ACC112 (cell line): ENCODE measurements around the gene MEIS1.
A peak's percentile ranks its signal among the peaks of the same experiment; 100 is the strongest.

Experiments used
- H2AFZ ChIP-seq: fragments of 200-600 bp; sonication (generic); one replicate; pipeline ENCODE4 v1.6.0; 2017; ENCODE audit warnings: antibody characterized with exemption, low read length; ENCODE audit not compliant: unreplicated experiment
- H3K27ac ChIP-seq: fragments of 200-600 bp; sonication (generic); 2 replicates; pipeline ENCODE4 v1.5.1; 2014; ENCODE audit warnings: low read depth, mild to moderate bottlenecking, antibody characterized with exemption, low read length, moderate library complexity
- H3K27me3 ChIP-seq: fragments of 200-600 bp; sonication (generic); 2 replicates; pipeline ENCODE4 v1.6.1; 2014; ENCODE audit warnings: mild to moderate bottlenecking, antibody characterized with exemption, low read length, moderate library complexity, mixed read lengths; ENCODE audit not compliant: insufficient read depth
- H3K36me3 ChIP-seq: fragments of 200-600 bp; sonication (generic); 2 replicates; pipeline ENCODE4 v1.6.1; 2016; ENCODE audit warnings: mild to moderate bottlenecking, antibody characterized with exemption, low read length, moderate library complexity, mixed read lengths; ENCODE audit not compliant: insufficient read depth
- H3K4me1 ChIP-seq: fragments of 200-600 bp; sonication (generic); one replicate; pipeline ENCODE4 v1.6.1; 2016; ENCODE audit warnings: low read length, mixed read lengths; ENCODE audit not compliant: insufficient read depth, unreplicated experiment, control insufficient read depth
- H3K4me3 ChIP-seq: fragments of 200-600 bp; sonication (generic); 2 replicates; pipeline ENCODE4 v1.5.1; 2014; ENCODE audit warnings: mild to moderate bottlenecking, low read depth, low read length
- H3K79me2 ChIP-seq: fragments of 200-600 bp; sonication (generic); one replicate; pipeline ENCODE4 v1.6.0; 2016; ENCODE audit warnings: low read length; ENCODE audit not compliant: control insufficient read depth, unreplicated experiment, insufficient read depth

Gene MEIS1

GRCh38 chr2:66543257-66543767 is 108.4 kb downstream of the MEIS1 start:
- Histone ChIP-seq H3K27ac (no peak overlapping the region), H2AFZ (no peak overlapping the region), H3K36me3 (no peaks in the 10 kb centered on the region), H3K79me2 (no peaks in the 10 kb centered on the region), H3K4me1 (no peaks in the 10 kb centered on the region), H3K27me3 (no peaks in the 10 kb centered on the region), H3K4me3 (no peak overlapping the region)

- no peaks in the 10 kb centered on the region for H3K79me2 ChIP-seq
- H2AFZ ChIP-seq = no peak overlapping the region
- no peaks in the 10 kb centered on the region for H3K27me3 ChIP-seq
- H3K4me3 ChIP-seq = no peak overlapping the region
- H3K27ac ChIP-seq = no peak overlapping the region
- H3K4me1 ChIP-seq = no peaks in the 10 kb centered on the region
- no peaks in the 10 kb centered on the region for H3K36me3 ChIP-seq
Measured at GRCh38 chr2:66544258-66544657, 109.3 kb downstream of the MEIS1 start.

- H3K27ac ChIP-seq = no peak overlapping the region
- H2AFZ ChIP-seq = no peak overlapping the region
- H3K4me1 ChIP-seq = no peaks in the 10 kb centered on the region
- H3K36me3 ChIP-seq = no peaks in the 10 kb centered on the region
- H3K79me2 ChIP-seq = no peaks in the 10 kb centered on the region
- no peak overlapping the region for H3K4me3 ChIP-seq
- H3K27me3 ChIP-seq = no peaks in the 10 kb centered on the region
Measured at GRCh38 chr2:66545258-66545657, 110.3 kb downstream of the MEIS1 start.

GRCh38 chr2:66547118-66547517 is 112.2 kb downstream of the MEIS1 start:
- Histone ChIP-seq H3K27ac (no peak overlapping the region), H3K4me1 (no peaks in the 10 kb centered on the region), H3K4me3 (no peak overlapping the region), H3K27me3 (no peaks in the 10 kb centered on the region), H2AFZ (no peak overlapping the region), H3K79me2 (no peaks in the 10 kb centered on the region), H3K36me3 (no peaks in the 10 kb centered on the region)

GRCh38 chr2:66547887-66548286 is 113.0 kb downstream of the MEIS1 start:
- Histone ChIP-seq H3K27ac (no peak overlapping the region), H3K36me3 (no peaks in the 10 kb centered on the region), H3K4me3 (no peak overlapping the region), H3K4me1 (no peaks in the 10 kb centered on the region), H3K27me3 (no peaks in the 10 kb centered on the region), H3K79me2 (no peaks in the 10 kb centered on the region), H2AFZ (no peak overlapping the region)

GRCh38 chr2:66548422-66548821 is 113.5 kb downstream of the MEIS1 start:
- Histone ChIP-seq H3K4me1 (no peaks in the 10 kb centered on the region), H3K27ac (no peak overlapping the region), H3K4me3 (no peak overlapping the region), H3K36me3 (no peaks in the 10 kb centered on the region), H3K27me3 (no peaks in the 10 kb centered on the region), H3K79me2 (no peaks in the 10 kb centered on the region), H2AFZ (no peak overlapping the region)

GRCh38 chr2:66550826-66551225 is 115.9 kb downstream of the MEIS1 start:
- Histone ChIP-seq H3K36me3 (no peaks in the 10 kb centered on the region), H3K27ac (no peak overlapping the region), H2AFZ (no peak overlapping the region), H3K27me3 (no peaks in the 10 kb centered on the region), H3K4me1 (no peaks in the 10 kb centered on the region), H3K79me2 (no peaks in the 10 kb centered on the region), H3K4me3 (no peak overlapping the region)

- H3K4me1 ChIP-seq = no peaks in the 10 kb centered on the region
- H3K27ac ChIP-seq = no peak overlapping the region
- H2AFZ ChIP-seq = no peak overlapping the region
- no peaks in the 10 kb centered on the region for H3K27me3 ChIP-seq
- no peaks in the 10 kb centered on the region for H3K36me3 ChIP-seq
- no peaks in the 10 kb centered on the region for H3K79me2 ChIP-seq
- no peak overlapping the region for H3K4me3 ChIP-seq
Measured at GRCh38 chr2:66553370-66553769, 118.4 kb downstream of the MEIS1 start.

GRCh38 chr2:66555091-66555490 is 120.2 kb downstream of the MEIS1 start:
- Histone ChIP-seq H3K79me2 (no peaks in the 10 kb centered on the region), H3K27ac (no peak overlapping the region), H3K4me1 (no peaks in the 10 kb centered on the region), H2AFZ (peak overlapping the region; percentile 31), H3K27me3 (no peaks in the 10 kb centered on the region), H3K36me3 (no peaks in the 10 kb centered on the region), H3K4me3 (peak overlapping the region; percentile 8; the same call in 1 of the 2 replicates)

- H3K4me3 ChIP-seq = peak overlapping the region; percentile 8; the same call in 1 of the 2 replicates
- H3K36me3 ChIP-seq = no peaks in the 10 kb centered on the region
- no peaks in the 10 kb centered on the region for H3K4me1 ChIP-seq
- no peaks in the 10 kb centered on the region for H3K79me2 ChIP-seq
- peak overlapping the region; percentile 31 for H2AFZ ChIP-seq
- H3K27ac ChIP-seq = no peak overlapping the region
- H3K27me3 ChIP-seq = no peaks in the 10 kb centered on the region
Measured at GRCh38 chr2:66555501-66556324, 120.8 kb downstream of the MEIS1 start.

- Histone ChIP-seq H3K36me3 (no peaks in the 10 kb centered on the region), H3K4me3 (no peak overlapping the region), H3K4me1 (peaks cover 15% of the 10 kb centered on the region), H3K27me3 (no peaks in the 10 kb centered on the region), H2AFZ (no peak overlapping the region), H3K79me2 (no peaks in the 10 kb centered on the region), H3K27ac (no peak overlapping the region)
Measured at GRCh38 chr2:66559672-66560071, 124.7 kb downstream of the MEIS1 start.
